Endothelial cell of hepatic sinusoid (primary cell): ENCODE data around the gene EXO1.
"Not testable (repeated sequence)": the region's sequence is repeated elsewhere in the genome, so short reads cannot be mapped to it uniquely, and the experiment has no call there.

Experiments
- in situ Hi-C: cut with HindIII; loops from 2 replicates; pipeline ENCODE4 v1.10.0; 2017; ENCODE audit warnings: low sequenced_read_pairs

Gene EXO1

GRCh38 chr1:241847796-241848685, at the start of gene EXO1:
Gene EXO1, plus strand, starts transcription at chr1:241848204. Its CDS starts 2,222 bp downstream, at chr1:241850426.
- in situ Hi-C loops, result no loop called here

GRCh38 chr1:241799416-241799815, 48.6 kb upstream of the EXO1 start:
- in situ Hi-C loops, result no loop called here

GRCh38 chr1:241800640-241801039, 47.4 kb upstream of the EXO1 start:
- in situ Hi-C loops, result no loop called here

GRCh38 chr1:241802863-241803262, 45.1 kb upstream of the EXO1 start:
- in situ Hi-C loops, result no loop called here

GRCh38 chr1:241804706-241805105, 43.3 kb upstream of the EXO1 start:
- in situ Hi-C loops, result not testable (repeated sequence)

GRCh38 chr1:241808265-241808664, 39.7 kb upstream of the EXO1 start:
- in situ Hi-C loops, result no loop called here

GRCh38 chr1:241810769-241811405, 37.1 kb upstream of the EXO1 start:
- in situ Hi-C loops, result no loop called here

GRCh38 chr1:241813768-241814320, 34.2 kb upstream of the EXO1 start:
- in situ Hi-C loops, result no loop called here

- in situ Hi-C loops, result no loop called here
These were observed 32.0 kb upstream of the EXO1 start for GRCh38 chr1:241816008-241816407.

GRCh38 chr1:241817331-241817792, 30.6 kb upstream of the EXO1 start:
- in situ Hi-C loops, result no loop called here

GRCh38 chr1:241817956-241818612, 29.9 kb upstream of the EXO1 start:
- in situ Hi-C loops, result no loop called here

GRCh38 chr1:241819340-241819866, 28.6 kb upstream of the EXO1 start:
- in situ Hi-C loops, result no loop called here

- in situ Hi-C loops, result no loop called here
These were observed 26.6 kb upstream of the EXO1 start for GRCh38 chr1:241821363-241821762.

- in situ Hi-C loops, result no loop called here
These were observed 25.2 kb upstream of the EXO1 start for GRCh38 chr1:241822846-241823245.

GRCh38 chr1:241823925-241824324, 24.1 kb upstream of the EXO1 start:
- in situ Hi-C loops, result no loop called here

GRCh38 chr1:241825581-241825980, 22.4 kb upstream of the EXO1 start:
- in situ Hi-C loops, result no loop called here

GRCh38 chr1:241826613-241827012, 21.4 kb upstream of the EXO1 start:
- in situ Hi-C loops, result not testable (repeated sequence)

- in situ Hi-C loops, result no loop called here
These were observed 20.7 kb upstream of the EXO1 start for GRCh38 chr1:241827264-241827663.

GRCh38 chr1:241828463-241829021, 19.5 kb upstream of the EXO1 start:
- in situ Hi-C loops, result no loop called here

- in situ Hi-C loops, result no loop called here
These were observed 18.5 kb upstream of the EXO1 start for GRCh38 chr1:241829468-241829867.
